ENCODE measurements around the gene MAT2A. TPM values are rescaled to one million over a fixed set of nuclear protein-coding genes. Genes with fewer than 3 reads are reported as not detected.
A peak's percentile ranks its signal among the peaks of the same experiment; 100 is the strongest.

The MAT2A gene
- total and polyA plus RNA-seq, 9 of the 15 experiments (the other 6 are each of a cell fraction or from before 2014, with no cell fraction given) = 130 to 1,027 (median 240) TPM

DNA sequence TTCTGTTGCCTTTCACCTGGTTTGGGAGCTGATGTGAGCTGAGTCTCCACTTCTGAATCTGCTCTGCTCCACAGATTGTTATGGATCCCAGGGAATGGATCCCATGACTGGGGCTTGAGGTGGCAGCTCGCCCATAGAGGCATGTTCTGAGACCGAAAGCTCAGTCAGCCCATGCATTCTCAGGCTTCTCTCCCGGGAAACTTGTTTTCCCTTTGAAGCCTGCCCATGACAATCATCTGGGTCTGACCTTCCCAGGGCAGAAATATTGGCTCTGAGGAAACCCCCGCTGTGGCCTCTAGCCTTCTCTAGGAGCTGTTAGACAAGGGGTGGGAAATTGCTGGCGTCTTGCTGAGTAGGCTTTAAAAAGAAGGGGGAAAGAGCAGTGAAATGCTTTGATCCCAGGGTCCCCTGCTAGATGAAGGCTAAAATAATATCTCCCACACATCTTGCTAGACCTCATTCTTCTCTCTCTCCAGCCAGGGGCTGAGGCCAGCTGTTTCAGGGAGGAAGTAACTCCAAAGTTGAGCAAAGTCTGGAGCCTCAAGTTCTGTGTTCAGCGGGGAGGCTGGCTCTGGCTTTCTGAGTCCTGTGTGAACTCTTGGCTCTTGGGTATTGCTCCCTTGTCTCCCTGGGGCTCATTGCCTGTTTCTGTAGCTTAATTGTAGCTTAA lies 40.4 kb downstream of the MAT2A start:
- no TSS peak for BruUV-seq (replicated peaks)
- peak overlapping the region; percentile 87 for H3K4me2 ChIP-seq (ENCODE audit: insufficient read depth, low read length)
- in situ Hi-C loops (cut with MboI) = no loop called here

More for the DNA sequence above, 40.4 kb downstream of the MAT2A start:
- FAIRE-seq = peak; percentile 29
- H3K9me3 ChIP-seq (replicated peaks; ENCODE audit: control insufficient read depth, insufficient read depth, low read depth, low read length) = no peaks in the 10 kb centered on the region
- ChIA-PET CTCF (ENCODE audit: low intra/inter-chr PET ratio) (no interaction called here), POLR2A (interaction anchor here (0.6 to 3.8 kb wide), 13 partner anchors 8 to 172 kb away, joined by 3 to 23 read pairs (median 5); partner anchors contain the start of genes GGCX and RNF181)
- WGBS (ENCODE audit: insufficient coverage, low coverage, missing lambda C conversion rate) = 20% methylated on average over 2 of the region's 6 CpGs
- H3K79me2 ChIP-seq (ENCODE audit: control insufficient read depth, insufficient read depth, low read length) = peaks cover 30% of the 10 kb centered on the region
- H4K20me1 ChIP-seq (replicated peaks; ENCODE audit: control insufficient read depth, insufficient read depth, low read length) = no peaks in the 10 kb centered on the region
- H2AFZ ChIP-seq (ENCODE audit: low read depth, low read length) = peak overlapping the region; percentile 90; the same call in 1 of the 2 replicates
- no peak for TF ChIP-seq SMARCA5 (IDR thresholded peaks at IDR 0.05)
- TF ChIP-seq, protein P1, sequence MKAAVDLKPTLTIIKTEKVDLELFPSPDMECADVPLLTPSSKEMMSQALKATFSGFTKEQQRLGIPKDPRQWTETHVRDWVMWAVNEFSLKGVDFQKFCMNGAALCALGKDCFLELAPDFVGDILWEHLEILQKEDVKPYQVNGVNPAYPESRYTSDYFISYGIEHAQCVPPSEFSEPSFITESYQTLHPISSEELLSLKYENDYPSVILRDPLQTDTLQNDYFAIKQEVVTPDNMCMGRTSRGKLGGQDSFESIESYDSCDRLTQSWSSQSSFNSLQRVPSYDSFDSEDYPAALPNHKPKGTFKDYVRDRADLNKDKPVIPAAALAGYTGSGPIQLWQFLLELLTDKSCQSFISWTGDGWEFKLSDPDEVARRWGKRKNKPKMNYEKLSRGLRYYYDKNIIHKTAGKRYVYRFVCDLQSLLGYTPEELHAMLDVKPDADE (conservative IDR thresholded peaks at IDR 0.05; ENCODE audit: control insufficient read depth, low read depth, low read length) = no peak
- TF ChIP-seq ZNF175 (CRISPR knock-in tag; IDR thresholded peaks at IDR 0.05; ENCODE audit: low read depth) = no peak
- TF ChIP-seq SPI1 (IDR thresholded peaks at IDR 0.05; ENCODE audit: borderline replicate concordance, low read depth, low read length) = peak; percentile 93
- TF ChIP-seq GATA2 (CRISPR knock-in tag; IDR thresholded peaks at IDR 0.05) = peak; percentile 19; the same call in 1 of the 2 replicates
- TF ChIP-seq, protein P2, sequence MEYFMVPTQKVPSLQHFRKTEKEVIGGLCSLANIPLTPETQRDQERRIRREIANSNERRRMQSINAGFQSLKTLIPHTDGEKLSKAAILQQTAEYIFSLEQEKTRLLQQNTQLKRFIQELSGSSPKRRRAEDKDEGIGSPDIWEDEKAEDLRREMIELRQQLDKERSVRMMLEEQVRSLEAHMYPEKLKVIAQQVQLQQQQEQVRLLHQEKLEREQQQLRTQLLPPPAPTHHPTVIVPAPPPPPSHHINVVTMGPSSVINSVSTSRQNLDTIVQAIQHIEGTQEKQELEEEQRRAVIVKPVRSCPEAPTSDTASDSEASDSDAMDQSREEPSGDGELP (CRISPR knock-in tag; IDR thresholded peaks at IDR 0.05; ENCODE audit: borderline replicate concordance) = peak; percentile 79
- TF ChIP-seq C11orf30 (IDR thresholded peaks at IDR 0.05; ENCODE audit: low read depth) = peak; percentile 43
- peak; percentile 57 for TF ChIP-seq ZNF316 (IDR thresholded peaks at IDR 0.05)
- TF ChIP-seq ETV6 (IDR thresholded peaks at IDR 0.05; ENCODE audit: borderline replicate concordance in 1 of 2, low read depth in 2 of 2, low read length in 1 of 2) = 0 out of 4 replicates have a peak, but pooled peaks of 1 of the 2 experiments have one; percentile 25
- no peak for TF ChIP-seq ETV6 (CRISPR knock-in tag; IDR thresholded peaks at IDR 0.05; ENCODE audit: borderline replicate concordance)
- TF ChIP-seq, protein P3, sequence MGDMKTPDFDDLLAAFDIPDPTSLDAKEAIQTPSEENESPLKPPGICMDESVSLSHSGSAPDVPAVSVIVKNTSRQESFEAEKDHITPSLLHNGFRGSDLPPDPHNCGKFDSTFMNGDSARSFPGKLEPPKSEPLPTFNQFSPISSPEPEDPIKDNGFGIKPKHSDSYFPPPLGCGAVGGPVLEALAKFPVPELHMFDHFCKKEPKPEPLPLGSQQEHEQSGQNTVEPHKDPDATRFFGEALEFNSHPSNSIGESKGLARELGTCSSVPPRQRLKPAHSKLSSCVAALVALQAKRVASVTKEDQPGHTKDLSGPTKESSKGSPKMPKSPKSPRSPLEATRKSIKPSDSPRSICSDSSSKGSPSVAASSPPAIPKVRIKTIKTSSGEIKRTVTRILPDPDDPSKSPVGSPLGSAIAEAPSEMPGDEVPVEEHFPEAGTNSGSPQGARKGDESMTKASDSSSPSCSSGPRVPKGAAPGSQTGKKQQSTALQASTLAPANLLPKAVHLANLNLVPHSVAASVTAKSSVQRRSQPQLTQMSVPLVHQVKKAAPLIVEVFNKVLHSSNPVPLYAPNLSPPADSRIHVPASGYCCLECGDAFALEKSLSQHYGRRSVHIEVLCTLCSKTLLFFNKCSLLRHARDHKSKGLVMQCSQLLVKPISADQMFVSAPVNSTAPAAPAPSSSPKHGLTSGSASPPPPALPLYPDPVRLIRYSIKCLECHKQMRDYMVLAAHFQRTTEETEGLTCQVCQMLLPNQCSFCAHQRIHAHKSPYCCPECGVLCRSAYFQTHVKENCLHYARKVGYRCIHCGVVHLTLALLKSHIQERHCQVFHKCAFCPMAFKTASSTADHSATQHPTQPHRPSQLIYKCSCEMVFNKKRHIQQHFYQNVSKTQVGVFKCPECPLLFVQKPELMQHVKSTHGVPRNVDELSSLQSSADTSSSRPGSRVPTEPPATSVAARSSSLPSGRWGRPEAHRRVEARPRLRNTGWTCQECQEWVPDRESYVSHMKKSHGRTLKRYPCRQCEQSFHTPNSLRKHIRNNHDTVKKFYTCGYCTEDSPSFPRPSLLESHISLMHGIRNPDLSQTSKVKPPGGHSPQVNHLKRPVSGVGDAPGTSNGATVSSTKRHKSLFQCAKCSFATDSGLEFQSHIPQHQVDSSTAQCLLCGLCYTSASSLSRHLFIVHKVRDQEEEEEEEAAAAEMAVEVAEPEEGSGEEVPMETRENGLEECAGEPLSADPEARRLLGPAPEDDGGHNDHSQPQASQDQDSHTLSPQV (IDR thresholded peaks at IDR 0.05) = 0 out of 2 replicates have a peak, but pooled peaks have one; percentile 16
- peaks cover 19 to 29% of the 10 kb centered on the region in 2 experiments for H3K4me1 ChIP-seq (replicated peaks in 1 of 2; ENCODE audit: control insufficient read depth in 2 of 2, insufficient read depth in 2 of 2, low read length in 2 of 2)
- H3K27me3 ChIP-seq (ENCODE audit: control insufficient read depth in 2 of 2, insufficient read depth in 2 of 2, low read length in 2 of 2) = no peaks in the 10 kb centered on the region
- H3K9ac ChIP-seq (ENCODE audit: insufficient read depth in 1 of 2, low read depth in 2 of 2, low read length in 2 of 2) = peak overlapping the region; percentile 77 to 94; a peak in 3 of 4 replicates
- intact Hi-C loops (cut with micrococcal nuclease) = loop anchor here (5.0 kb wide), 1 partner anchor 33 kb away; the partner anchor contains the start of gene C2orf68
- H3K9me1 ChIP-seq (ENCODE audit: control insufficient read depth, insufficient read depth, low read length) = no peaks in the 10 kb centered on the region
- H3K4me3 ChIP-seq = peak overlapping the region; percentile 48
- H3K36me3 ChIP-seq (ENCODE audit: control insufficient read depth, insufficient read depth, low read length) = peaks cover 37% of the 10 kb centered on the region; the same call in 2 of the 3 replicates
- peak overlapping the region; percentile 81 for H3K27ac ChIP-seq (ENCODE audit: extremely low read depth, low read depth, low read length)
- DNase-seq (ENCODE audit: extremely low read depth in 1 of 4, low spot score in 3 of 4) = peak in 2 of 4 experiments; percentile 48 to 50
- peak; percentile 17; the same call in 2 of the 3 replicates for ATAC-seq

All from K562 (cell line).